Dedifferentiated amniotic fluid mesenchymal stem cell (primary cell): ENCODE results near the gene SAMD10.
"Not testable (repeated sequence)": the region's sequence is repeated elsewhere in the genome, so short reads cannot be mapped to it uniquely, and the experiment has no call there.

Experiments used
- DNase-seq: peaks from one replicate; pipeline ENCODE4 v3.0.0-alpha.2; 2016; ENCODE audit errors: extremely low spot score

Gene SAMD10

DNA sequence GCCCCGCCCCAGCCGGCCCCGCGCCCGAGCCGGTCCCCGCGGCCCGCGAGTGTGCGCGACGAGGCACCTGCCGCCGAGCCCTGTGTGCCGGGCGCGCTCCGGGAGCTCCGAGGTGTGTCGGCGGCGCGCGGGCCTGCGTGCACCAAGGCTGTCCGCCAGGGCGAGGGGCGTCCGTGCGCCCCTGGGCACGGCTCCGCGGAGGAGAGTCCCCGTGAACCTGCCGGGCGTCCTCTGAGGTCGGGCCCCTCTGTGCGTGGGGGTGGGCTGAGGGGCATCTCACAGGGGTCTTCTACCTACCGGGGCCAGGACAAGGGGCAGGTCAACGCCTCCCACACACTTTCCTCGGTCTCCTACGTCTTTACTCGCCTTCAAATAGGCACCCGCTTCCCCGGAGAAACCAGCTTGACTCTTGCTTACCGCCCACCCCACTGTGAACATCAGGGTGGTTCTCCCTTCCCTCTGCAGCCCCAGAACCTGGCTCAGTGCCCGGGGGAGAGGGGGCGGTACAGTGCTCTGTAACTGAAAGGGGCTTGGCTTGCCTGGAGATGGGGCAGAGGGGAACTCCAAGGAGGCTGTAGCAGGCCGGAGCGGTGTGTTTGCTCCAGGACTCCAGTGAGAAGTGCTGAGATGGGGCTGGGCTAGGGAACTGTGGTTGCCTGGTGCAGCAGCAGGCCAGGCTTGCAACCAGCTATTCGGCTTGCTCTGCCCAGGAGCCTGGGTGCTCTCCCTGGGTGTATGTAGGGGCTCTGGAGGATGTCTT lies at the start of gene SAMD10:
SAMD10 (minus strand) TSS at position 86 of the 760 bp plus-strand sequence. CDS start 175 bp downstream, outside the sequence.
- no peak for DNase-seq

DNA sequence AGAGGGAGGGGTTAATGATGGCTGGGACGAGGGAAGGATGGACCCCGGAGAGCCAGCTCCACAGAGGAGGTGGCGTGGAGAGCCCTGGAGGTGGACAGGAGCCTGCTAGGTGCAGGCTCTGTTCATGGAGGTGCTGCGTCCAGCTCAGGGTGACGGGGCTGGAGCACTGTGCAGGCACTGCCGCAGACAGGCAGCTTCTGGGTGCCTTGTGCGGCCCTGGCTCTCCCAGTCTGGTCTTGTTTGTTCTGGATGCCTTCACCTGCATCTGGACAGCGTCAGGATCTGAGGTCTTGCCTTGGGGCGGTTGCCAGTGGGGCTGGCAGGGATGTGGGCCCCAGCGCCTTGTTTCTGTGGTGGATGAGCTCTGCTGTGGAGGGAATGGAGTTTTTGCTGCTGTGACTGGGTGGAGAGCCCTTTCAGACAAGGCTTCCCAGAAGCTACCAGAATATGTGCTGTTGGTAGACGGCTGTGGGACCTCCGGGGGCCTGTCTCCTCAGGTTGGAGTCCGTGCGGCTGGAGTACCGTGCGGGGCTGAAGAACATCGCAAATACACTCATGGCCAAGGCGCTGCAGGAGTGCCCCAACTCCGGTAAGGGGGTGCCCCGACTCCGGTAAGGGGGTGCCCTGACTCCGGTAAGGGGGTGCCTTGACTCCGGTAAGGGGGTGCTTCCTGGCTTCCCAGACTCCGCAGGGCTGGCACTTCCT lies 48.7 kb upstream of the SAMD10 start:
- DNase-seq: no peak

DNA sequence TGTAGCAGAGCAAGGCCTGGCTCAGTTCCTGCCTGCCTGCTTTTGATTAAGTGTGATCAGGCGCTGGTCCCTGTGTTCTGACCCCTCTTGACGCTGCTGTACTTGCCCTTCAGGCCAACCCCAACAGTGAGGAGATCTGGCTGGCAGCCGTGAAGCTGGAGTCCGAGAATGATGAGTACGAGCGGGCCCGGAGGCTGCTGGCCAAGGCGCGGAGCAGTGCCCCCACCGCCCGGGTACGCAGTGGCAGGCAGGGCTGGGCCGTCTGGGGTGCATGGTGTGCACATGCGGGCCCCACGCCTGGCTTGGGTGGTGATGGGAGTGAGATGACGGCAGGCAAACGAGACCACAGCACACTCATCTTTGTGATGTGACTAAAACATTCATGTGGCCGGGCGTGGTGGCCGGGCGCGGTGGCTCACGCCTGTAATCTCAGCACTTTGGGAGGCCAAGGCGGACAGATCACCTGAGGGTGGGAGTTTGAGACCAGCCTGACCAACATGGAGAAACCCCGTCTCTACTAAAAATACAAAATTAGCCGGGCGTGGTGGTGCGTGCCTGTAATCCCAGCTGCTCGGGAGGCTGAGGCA lies 46.5 kb upstream of the SAMD10 start:
- no peak for DNase-seq

DNA sequence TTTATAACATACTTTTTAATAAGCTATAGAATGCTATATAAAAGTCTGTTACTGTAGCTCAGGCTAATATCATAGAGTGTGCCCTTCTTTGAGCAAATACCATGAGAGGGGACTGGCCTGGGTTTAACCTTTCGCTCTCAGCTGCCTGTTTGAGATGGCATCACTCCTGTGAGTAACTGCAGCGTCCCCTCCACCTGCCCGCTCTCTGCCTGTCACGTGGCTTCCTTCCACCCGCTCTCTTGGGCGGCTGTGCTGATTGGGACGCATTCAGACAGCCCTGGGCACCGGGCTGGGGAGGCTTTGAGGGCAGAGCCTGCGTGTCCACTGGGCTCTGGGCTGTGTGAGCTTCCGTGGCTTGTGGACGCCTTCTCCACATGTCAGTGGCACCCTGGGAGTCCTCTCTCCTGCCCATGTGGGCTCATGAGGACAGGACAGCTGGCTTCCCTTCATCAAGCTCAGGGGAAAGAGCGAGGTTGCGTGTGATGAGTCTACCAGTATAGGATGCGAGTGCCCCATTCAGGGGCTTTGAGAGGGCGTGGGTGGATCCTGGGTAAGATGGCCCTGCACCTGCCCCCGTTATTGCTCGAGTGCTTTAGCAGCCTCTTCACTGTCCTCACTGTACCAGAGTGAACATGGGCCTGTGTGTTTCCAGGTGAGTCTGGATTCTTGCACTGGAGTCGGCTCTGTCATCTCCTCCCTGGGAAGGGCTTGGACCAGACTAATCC lies 45.8 kb upstream of the SAMD10 start:
- no peak for DNase-seq

DNA sequence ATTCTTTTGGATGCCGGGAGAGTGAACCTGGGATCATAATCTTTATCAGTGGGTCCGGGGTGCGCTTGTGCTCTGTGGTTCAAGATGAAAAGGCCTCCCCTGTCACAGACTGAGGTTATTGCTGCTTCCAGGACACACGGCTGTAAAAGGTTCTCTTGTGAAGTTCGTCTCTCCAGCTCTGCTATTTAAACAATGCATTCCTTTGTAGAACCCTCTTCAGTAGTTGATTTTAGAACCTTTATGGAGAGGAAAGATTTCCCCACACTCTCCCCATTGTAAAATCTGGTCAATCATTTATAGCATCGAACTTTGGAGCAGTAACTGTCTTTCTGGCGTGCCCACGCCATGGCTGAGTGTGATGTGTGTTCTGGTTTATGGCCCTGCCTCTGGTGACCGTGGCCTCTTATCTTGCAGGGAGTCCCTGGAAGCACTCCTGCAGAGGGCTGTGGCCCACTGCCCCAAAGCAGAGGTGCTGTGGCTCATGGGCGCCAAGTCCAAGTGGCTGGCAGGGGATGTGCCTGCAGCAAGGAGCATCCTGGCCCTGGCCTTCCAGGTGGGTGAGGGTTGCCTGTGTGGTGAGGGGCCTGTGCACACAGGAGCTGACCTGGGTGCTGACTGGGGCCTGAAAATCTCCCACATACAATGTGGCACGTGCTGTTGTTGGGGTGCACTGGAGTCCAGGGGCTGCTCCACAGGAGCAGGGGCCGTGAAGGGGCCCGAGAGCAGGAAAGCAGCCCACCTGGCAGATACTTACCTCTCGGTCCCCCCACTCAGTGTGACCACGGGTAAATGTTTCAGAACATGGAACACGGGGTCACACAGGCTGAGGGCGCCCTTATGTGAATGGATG lies 44.9 kb upstream of the SAMD10 start:
- no peak for DNase-seq

DNA sequence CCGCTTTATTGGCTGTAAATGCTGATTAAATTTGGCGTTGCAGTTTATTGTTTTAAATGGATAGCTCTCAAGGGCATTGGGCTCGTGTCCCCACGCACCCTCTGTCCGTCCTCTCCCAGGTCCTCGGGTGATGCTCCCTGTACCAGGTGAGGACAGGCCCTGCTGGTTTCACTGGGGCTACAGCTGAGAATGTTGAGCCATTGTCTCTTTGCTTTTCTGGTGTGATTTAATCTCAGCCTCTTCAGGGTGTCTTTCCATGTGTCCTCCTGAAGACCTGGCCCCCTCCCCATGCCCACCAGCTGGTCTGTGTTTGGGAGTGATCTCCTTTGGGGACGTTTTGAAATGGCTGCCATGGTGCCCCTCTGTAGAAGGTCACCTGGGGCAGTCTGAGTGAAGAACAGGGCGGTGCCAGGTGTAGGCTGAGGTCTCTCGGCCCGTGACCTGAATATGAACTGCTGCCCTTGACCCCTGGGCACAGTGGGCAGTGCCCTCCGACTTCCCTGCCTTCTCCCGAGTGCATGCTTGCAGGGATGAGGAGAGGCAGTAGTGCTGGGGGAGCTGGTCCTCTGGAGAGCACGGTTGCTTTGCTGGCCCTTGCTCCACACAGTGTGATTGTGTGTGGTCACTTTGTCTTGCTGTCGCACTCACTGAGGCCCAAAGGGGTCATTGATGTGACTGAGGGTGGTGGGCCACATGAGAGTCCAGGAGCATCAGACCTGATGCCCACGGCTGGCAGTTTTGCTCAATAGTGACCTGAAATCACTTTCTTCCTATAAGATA lies 44.1 kb upstream of the SAMD10 start:
- no peak for DNase-seq

DNA sequence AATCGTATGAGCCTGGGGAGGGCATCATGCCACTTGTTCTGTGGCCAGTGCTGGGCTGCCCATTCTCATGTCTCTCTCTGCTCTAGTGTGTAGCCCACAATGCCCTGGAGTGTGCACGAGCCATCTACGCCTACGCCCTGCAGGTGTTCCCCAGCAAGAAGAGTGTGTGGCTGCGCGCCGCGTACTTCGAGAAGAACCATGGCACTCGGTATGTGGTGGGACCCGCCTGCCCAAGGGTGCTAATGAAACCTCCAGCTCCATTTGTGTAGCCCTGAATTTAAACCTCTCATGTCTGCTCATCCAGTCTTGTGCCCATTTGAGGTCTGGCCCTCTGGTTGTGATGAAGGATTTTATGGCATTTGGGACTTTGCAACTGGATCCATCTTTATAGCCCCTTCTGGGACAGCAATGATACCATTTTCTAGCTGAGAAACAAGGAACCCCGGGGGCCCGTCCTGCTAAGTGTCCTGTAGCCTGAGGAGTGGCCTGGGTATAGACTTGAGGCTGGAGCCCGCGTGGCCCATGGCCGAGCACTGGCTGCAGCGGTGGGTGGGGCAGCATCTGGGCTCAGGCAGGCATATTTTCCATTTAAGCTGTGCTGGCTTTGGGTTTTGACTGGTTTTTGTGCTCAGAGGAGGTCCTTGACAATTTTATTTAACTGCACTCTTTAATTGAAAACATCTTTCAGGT lies 43.4 kb upstream of the SAMD10 start:
- DNase-seq: no peak

DNA sequence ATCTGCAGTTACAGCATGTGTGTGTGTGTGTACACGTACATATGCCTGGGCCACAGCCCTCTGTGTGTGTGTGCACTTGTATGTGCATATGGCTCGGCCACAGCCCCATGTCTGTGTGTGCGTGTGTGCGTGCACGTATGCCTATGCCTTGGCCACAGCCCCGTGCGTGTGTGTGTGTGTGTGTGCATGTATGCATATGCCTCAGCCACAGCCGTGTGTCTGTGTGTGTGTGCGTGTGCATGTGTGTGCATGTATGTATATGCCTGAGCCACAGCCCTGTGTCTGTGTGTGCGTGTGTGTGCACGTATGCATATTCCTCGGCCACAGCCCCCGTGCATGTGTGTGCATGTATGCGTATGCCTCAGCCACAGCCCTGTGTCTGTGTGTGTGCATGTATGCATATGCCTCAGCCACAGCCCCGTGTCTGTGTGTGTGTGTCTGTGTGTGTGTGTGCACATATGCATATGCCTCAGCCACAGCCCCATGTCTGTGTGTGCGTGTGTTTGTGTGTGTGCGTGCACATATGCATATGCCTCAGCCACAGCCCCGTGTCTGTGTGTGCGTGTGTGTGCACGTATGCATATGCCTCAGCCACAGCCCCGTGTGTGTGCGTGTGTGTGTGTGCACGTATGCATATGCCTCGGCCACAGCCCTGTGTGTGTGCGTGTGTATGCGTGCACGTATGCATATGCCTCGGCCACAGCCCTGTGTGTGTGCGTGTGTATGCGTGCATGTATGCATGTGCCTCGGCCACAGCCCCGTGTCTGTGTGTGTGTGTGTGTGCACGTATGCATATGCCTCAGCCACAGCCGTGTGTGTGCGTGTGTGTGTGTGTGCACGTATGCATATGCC lies 41.9 kb upstream of the SAMD10 start:
- DNase-seq: no peak

DNA sequence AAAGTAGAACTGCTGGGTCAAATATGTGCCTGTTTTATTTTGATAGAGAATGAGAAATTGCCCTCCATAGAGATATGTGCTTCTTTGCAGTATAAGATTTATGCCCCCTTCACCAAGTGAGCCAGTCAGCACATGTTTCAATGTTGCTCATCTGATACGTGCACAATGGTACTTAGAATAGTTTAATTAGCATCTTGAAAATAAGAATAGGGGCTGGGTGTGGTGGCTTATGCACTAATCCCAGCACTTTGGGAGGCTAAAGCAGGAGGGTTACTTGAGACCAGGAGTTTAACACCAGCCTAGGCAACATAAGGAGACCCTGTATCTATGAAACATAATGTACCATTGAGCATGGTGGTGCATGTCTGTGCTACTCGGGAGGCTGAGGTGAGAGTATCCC lies 36.2 kb upstream of the SAMD10 start:
- no peak for DNase-seq

DNA sequence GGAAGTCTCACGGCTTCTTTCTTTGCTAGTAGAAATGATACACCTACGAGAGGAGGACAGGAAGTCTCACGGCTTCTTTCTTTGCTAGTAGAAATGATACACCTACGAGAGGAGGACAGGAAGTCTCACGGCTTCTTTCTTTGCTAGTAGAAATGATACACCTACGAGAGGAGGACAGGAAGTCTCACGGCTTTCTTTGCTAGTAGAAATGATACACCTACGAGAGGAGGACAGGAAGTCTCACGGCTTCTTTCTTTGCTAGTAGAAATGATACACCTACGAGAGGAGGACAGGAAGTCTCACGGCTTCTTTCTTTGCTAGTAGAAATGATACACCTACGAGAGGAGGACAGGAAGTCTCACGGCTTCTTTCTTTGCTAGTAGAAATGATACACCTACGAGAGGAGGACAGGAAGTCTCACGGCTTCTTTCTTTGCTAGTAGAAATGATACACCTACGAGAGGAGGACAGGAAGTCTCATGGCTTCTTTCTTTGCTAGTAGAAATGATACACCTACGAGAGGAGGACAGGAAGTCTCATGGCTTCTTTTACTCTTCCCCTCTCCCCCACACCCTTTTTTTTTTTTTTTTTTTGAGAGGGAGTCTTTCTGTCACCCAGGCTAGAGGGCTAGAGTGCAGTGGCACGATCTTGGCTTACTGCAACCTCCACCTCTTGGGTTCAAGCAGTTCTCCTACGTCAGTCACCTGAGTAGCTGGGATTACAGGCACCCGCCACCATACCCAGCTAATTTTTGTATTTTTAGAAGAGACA lies 33.1 kb upstream of the SAMD10 start:
- DNase-seq: not testable (repeated sequence)

DNA sequence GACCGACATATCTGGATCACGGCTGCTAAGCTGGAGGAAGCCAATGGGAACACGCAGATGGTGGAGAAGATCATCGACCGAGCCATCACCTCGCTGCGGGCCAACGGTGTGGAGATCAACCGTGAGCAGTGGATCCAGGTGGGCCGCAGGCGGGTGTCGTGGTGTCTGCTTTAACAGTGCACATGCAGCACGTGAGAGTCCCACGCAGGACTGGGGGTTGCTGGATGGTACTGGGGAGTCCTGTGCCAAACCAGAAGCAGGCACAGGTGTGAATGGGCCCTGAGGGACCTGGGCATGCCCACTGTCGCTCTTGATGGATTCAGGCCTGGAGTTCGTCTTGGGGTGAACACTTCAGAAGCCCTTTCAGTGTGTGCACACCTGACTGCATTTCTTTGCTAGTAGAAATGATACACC lies 31.9 kb upstream of the SAMD10 start:
- DNase-seq: no peak

DNA sequence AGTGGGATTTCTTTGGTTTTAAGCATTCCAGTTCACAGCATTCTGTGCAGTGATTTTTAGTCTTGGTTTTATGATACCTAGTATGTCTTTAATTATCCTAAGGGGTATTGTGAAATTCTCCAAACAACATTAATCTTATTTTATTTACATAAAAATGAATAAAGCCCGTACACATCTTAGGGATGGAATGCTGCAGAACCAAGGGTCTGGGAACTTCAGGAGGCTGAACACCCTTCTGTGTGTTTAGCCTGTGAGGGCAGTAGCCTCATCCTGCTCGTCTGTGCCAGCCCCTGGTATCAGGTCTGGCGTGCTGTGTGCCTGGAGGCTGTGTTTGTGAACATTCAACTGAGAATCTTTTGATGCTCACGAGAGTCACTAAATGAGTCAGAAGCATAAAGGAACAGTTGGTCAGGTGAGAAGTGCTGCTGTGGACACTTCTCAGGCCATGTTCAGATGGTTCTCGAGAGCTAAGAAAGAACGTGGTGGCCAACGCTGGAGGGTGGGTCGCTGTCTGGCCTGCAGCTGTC lies 31.3 kb upstream of the SAMD10 start:
- DNase-seq: no peak

DNA sequence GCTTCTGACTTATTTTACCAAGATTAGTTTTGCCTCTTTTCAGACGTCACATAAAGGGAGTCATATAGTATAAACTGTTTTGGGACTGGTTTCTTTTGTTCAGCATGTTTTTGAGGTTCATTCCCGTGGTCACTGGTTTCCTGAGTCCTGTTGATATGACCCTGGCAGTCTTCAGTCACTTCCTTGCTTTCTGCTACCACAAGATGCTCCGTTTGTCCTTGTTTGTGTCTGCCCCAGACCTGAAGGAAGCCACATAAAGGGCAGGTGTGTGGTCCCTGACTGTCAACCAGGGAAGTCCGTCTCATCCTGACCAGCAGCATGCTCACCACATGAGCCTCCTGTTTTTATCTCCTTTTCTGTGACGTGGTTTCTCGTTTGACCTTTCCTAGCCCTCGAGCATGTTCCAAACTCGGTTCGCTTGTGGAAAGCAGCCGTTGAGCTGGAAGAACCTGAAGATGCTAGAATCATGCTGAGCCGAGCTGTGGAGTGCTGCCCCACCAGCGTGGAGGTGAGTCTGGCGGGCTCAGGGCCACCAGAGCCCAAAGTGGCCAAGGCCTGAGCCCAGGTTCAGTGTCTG lies 30.5 kb upstream of the SAMD10 start:
- no peak for DNase-seq

DNA sequence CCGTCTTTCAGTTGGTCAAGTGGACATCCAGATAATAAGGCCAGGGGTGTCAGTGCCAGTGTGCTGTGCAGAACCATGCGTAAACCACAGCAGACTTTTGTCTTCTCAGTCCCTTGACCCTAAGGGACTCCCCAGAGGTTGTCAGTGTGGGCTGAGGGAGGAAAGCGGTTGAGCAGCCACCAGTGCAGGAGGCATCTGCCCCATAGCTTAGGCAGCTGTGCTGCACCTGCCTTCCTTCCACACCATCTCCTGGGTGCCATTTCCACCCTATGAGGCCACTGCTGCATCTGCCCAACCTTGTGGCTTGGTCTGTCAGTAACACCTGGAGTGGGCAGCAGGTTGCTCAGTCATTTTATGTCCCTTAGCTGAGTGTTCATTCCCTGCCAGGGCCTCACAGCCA lies 27.5 kb upstream of the SAMD10 start:
- no peak for DNase-seq

DNA sequence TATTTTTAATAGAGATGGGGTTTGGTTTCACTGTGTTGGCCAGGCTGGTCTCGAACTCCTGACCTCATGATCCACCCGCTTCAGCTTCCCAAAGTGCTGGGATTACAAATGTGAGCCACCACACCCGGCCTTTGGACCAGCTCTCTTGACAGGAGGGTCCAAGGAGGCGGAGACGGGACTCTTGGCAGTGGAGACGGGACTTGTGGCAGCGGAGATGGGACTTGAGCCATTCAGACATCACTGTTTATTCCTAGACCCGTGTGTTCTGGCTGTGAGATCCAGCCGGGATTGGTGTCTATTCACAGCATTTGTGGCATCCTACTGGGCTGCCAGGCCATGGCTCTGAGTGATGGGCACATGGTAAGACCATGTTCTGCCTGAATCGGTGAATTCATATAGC lies 27.0 kb upstream of the SAMD10 start:
- no peak for DNase-seq

DNA sequence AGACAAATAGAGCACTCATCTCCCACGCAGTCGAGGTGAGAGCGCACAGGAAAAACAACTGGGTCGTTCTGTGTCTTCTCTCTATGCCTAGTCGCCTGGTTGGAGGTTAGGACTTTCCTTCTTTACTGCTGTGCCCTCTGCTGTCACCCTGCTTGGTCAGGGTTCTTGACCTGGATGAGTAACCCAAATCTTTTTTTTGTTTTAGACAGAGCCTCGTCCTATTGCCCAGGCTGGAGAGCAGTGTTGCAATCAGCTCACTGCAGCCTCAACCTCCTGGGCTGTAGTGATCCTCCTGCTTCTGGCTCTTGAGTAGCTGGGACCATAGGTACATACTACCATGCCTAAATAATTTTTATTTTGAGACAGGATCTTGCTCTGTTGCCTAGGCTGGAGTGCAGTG lies 26.0 kb upstream of the SAMD10 start:
- DNase-seq: no peak

DNA sequence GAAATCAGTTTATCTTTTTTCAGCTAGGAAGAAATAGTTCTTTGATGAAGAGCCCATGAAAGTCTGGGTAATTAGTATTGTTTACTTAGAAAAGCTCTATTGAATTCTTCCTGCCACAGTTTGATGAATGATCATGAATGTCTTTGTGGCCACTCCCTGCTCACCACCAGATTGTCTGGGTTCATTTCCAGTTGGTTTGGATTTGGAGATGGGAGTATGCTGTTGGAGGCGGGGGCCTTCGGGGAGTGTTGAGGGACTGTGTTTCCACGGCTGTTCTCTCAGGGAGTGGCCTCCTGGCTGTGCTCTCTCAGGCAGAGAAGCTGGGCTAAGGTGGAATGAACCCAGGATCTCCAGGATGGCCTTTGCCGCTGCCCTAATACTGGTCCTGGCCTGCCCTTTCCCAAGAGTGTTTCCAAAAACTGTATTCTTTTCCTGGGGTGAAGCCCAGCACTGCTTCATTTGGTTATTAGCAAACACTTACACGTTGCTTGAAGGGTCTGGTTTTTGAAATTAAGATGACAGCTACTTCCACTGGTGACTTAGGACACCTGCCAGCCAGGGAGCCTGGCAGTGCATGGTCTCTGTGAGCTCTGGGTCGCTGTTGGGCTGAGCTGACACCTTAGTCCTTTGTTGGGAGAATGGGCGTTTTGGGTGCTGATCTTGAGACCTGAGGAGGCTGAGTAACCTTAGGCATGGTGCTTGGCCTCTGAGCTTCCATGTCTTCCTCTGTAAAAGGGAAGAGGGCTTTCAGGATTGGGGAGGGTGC lies 24.7 kb upstream of the SAMD10 start:
- no peak for DNase-seq
